DOHH2 (cell line): ENCODE data around the gene PDZD4.

Experiments used
- CTCF ChIP-seq: fragments of 200-600 bp; sonication (generic); IDR thresholded peaks from one replicate; pipeline ENCODE4 v1.5.1; 2014; ENCODE audit warnings: antibody characterized with exemption, mild to moderate bottlenecking, low read depth, low read length; ENCODE audit not compliant: poor library complexity, severe bottlenecking
- EZH2phosphoT487 ChIP-seq: fragments of 200-600 bp; sonication (generic); IDR thresholded peaks from 2 replicates; pipeline ENCODE4 v1.6.1; 2017; ENCODE audit warnings: borderline replicate concordance, mild to moderate bottlenecking, antibody characterized with exemption, low read length, moderate library complexity, mixed read lengths

DNA sequence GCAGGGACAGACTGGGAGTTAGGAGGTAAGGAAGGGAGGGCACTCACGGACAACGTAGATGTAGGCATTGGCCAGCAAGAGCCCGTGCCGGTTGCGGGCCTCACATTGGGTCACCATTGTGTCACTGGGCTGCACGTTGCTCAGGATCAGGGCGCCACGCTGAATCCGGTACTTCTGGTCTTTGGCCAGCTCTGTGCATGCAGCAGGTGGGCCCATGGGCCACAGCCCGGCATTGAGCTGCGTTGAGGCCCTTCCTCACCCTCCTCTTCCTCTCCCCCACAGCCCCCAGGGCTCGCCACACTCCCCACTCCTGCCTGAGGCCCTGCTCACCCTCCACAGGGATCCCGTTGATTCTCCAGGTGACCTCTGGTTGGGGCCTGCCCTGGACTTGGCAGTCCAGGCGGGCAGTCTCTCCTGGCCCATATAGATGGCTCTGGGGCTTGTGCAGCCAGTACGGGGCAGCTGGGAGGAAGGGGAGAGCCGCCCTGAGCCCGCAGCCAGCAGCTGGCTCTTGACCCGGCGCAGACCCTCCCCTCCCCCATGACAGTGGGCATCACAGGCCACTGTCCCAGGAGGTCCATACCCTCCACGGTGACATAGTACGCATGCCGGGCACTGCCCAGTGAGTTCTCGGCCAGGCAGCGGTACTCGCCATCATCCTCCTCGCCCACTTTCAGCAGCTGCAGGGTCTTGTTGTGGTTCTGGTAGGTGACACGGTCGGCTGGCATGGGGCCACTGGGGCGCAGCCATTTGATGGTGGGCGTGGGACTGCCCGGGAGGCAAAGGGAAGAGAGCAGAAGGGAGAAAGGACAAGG lies 39.3 kb upstream of the PDZD4 start:
- TF ChIP-seq CTCF (no peak), EZH2phosphoT487 (no peak)
